Neural cell (in vitro differentiated cells): ENCODE data around the gene MAPK10.

ENCODE experiments used
- POLR2AphosphoS5 ChIP-seq: IDR thresholded peaks from 2 replicates; pipeline ENCODE4 v1.6.1; 2012
- TF ChIP-seq, protein P1 (sequence below): fragments of 450-650 bp; IDR thresholded peaks from 2 replicates; pipeline ENCODE4 v1.5.1; 2014; ENCODE audit warnings: antibody characterized with exemption, mild to moderate bottlenecking, moderate library complexity; ENCODE audit not compliant: poor library complexity, severe bottlenecking

DNA sequence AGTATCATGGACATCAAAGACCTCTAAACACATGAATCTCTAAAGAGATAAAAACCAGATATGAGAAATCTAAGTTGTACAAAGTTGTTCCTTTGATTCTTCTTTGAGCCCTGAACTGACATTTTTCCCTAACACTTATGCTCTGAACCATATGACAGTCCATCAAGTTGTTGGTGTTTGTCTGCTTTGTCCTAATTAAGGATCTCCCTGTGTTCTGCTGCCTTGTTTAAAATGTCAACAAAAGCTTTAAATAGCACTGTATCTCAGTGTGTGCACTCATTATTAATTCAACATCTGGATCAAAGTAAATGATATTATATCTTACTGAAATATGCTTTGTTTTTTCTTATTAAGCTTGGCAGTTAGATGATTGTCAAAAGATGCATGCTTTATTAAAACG, 321.8 kb downstream of the MAPK10 start:
- TF ChIP-seq POLR2AphosphoS5: no peak
- TF ChIP-seq, protein P1, sequence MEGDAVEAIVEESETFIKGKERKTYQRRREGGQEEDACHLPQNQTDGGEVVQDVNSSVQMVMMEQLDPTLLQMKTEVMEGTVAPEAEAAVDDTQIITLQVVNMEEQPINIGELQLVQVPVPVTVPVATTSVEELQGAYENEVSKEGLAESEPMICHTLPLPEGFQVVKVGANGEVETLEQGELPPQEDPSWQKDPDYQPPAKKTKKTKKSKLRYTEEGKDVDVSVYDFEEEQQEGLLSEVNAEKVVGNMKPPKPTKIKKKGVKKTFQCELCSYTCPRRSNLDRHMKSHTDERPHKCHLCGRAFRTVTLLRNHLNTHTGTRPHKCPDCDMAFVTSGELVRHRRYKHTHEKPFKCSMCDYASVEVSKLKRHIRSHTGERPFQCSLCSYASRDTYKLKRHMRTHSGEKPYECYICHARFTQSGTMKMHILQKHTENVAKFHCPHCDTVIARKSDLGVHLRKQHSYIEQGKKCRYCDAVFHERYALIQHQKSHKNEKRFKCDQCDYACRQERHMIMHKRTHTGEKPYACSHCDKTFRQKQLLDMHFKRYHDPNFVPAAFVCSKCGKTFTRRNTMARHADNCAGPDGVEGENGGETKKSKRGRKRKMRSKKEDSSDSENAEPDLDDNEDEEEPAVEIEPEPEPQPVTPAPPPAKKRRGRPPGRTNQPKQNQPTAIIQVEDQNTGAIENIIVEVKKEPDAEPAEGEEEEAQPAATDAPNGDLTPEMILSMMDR: no peak
